ENCODE results near the gene PPP6R2.

PPP6R2 gene

DNA sequence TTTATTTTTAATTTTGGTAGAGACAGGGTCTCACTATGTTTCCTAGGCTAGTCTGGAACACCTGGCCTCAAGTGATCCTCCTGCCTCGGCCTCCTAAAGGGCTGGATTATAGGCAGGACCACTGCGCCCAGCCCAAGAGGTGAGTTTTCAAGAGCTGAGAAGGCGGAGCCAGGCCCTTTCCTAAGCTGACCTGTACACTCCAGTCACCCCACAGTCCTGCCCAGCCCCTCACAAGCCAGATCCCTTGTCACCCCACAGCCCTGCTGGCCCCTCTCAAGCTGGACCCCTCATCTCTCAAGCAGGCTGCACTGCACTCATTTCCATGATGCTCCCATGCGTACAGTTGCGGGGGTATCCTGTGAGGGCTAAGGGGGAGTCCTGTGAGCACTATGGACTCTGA, 19.2 kb upstream of the PPP6R2 start:
- Histone ChIP-seq H3K36me3 (ENCODE audit: insufficient read depth) (no peaks in the 10 kb centered on the region), H2AFZ (ENCODE audit: low read depth) (no peak overlapping the region), H3K9ac (no peak overlapping the region), H3K27me3 (ENCODE audit: insufficient read depth, low read depth) (no peaks in the 10 kb centered on the region), H3K27ac (no peak overlapping the region), H4K20me1 (ENCODE audit: insufficient read depth) (no peaks in the 10 kb centered on the region), H3K4me1 (ENCODE audit: low read depth, poor library complexity, severe bottlenecking) (peaks cover 6% of the 10 kb centered on the region), H3K4me3 (IDR thresholded peaks at IDR 0.05; ENCODE audit: insufficient read depth, low read depth, low read length) (no peak overlapping the region), H3K79me2 (ENCODE audit: insufficient read depth, low read depth) (no peaks in the 10 kb centered on the region), H3K4me2 (no peak overlapping the region)
- no peak for TF ChIP-seq CTCF (conservative IDR thresholded peaks at IDR 0.05; ENCODE audit: low read depth, low read length)

GRCh38 chr22:50325444-50326224, 17.5 kb upstream of the PPP6R2 start:
- Histone ChIP-seq H3K4me2 (peak overlapping the region; percentile 45), H3K27ac (no peak overlapping the region), H3K4me1 (ENCODE audit: low read depth, poor library complexity, severe bottlenecking) (peaks cover 6% of the 10 kb centered on the region), H3K4me3 (IDR thresholded peaks at IDR 0.05; ENCODE audit: insufficient read depth, low read depth, low read length) (no peak overlapping the region), H3K79me2 (ENCODE audit: insufficient read depth, low read depth) (no peaks in the 10 kb centered on the region), H3K27me3 (ENCODE audit: insufficient read depth, low read depth) (no peaks in the 10 kb centered on the region), H3K36me3 (ENCODE audit: insufficient read depth) (no peaks in the 10 kb centered on the region), H3K9ac (no peak overlapping the region), H2AFZ (ENCODE audit: low read depth) (no peak overlapping the region), H4K20me1 (ENCODE audit: insufficient read depth) (no peaks in the 10 kb centered on the region)
- TF ChIP-seq CTCF (conservative IDR thresholded peaks at IDR 0.05; ENCODE audit: low read depth, low read length) = no peak

- H3K4me2 ChIP-seq = peak overlapping the region; percentile 45
- no peak for TF ChIP-seq CTCF (conservative IDR thresholded peaks at IDR 0.05; ENCODE audit: low read depth, low read length)
- no peaks in the 10 kb centered on the region for H4K20me1 ChIP-seq (ENCODE audit: insufficient read depth)
- H3K27me3 ChIP-seq (ENCODE audit: insufficient read depth, low read depth) = no peaks in the 10 kb centered on the region
- no peaks in the 10 kb centered on the region for H3K79me2 ChIP-seq (ENCODE audit: insufficient read depth, low read depth)
- no peak overlapping the region for H3K27ac ChIP-seq
- peaks cover 6% of the 10 kb centered on the region for H3K4me1 ChIP-seq (ENCODE audit: low read depth, poor library complexity, severe bottlenecking)
- no peak overlapping the region for H3K4me3 ChIP-seq (IDR thresholded peaks at IDR 0.05; ENCODE audit: insufficient read depth, low read depth, low read length)
- no peak overlapping the region for H3K9ac ChIP-seq
- H3K36me3 ChIP-seq (ENCODE audit: insufficient read depth) = no peaks in the 10 kb centered on the region
- H2AFZ ChIP-seq (ENCODE audit: low read depth) = no peak overlapping the region
These were observed 16.7 kb upstream of the PPP6R2 start for GRCh38 chr22:50326225-50326955.

DNA sequence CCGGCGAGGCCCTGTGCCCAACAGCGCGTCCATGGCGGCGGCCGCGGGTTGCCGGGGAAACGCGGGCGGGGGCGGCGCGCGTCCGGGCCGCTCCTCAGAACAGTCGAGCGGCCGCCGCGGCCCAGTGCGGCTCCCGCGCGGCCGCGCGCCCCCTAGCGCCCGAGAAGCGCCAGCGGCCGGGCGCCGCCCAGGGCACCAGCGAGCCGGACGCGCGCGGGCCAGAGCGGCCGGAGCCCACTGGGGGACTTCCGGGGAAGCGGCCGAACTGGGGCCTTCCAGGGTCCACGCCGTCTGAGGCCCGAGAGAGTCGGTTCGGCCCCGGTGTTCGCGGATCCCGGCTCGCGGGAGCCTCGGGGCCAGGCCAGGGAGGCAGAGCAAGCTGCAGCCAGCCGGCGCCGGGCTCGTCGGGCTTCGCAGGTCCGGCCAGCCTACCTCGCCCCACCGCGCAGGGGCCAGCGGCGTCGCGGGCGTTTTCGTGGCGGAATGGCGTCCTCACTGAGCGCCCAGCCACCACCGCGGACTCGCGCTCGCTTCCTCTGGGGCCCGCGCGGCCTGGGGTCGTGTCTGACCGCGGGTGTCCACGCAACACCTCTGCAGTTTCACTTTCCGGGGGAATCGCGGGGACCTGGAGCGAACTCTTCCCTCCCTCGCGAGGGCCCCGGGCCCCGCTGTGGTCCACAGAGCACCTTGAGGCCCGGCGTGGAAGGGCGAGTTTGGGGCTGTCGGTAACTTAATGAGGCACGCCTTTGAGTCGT, 16.0 kb upstream of the PPP6R2 start, which contains the start of gene DENND6B:
Gene DENND6B (minus strand): TSS at position 57 of the 755 bp plus-strand sequence. CDS start 24 bp downstream, at position 33.
- Histone ChIP-seq H3K9ac (peak within 1 kb of the TSS; percentile 74), H3K27ac (peak within 1 kb of the TSS; percentile 48), H3K4me1 (ENCODE audit: low read depth, poor library complexity, severe bottlenecking) (peaks cover 6% of the 10 kb centered on the region), H3K4me2 (peak within 1 kb of the TSS; percentile 63), H3K4me3 (IDR thresholded peaks at IDR 0.05; ENCODE audit: insufficient read depth, low read depth, low read length) (no peak within 1 kb of the TSS), H3K79me2 (ENCODE audit: insufficient read depth, low read depth) (no peaks in the 10 kb centered on the region), H3K27me3 (ENCODE audit: insufficient read depth, low read depth) (no peaks in the 10 kb centered on the region), H3K36me3 (ENCODE audit: insufficient read depth) (no peaks in the 10 kb centered on the region), H4K20me1 (ENCODE audit: insufficient read depth) (no peaks in the 10 kb centered on the region), H2AFZ (ENCODE audit: low read depth) (peak within 1 kb of the TSS; percentile 57)
- TF ChIP-seq CTCF (conservative IDR thresholded peaks at IDR 0.05; ENCODE audit: low read depth, low read length) = no peak
